GM04503 (cell line): Measurements from ENCODE around the gene CASP1.
"Not testable (repeated sequence)": the region's sequence is repeated elsewhere in the genome, so short reads cannot be mapped to it uniquely, and the experiment has no call there.

Source experiments
- DNase-seq: peaks from one replicate; pipeline ENCODE4 v3.0.0-alpha.2; 2012; ENCODE audit warnings: low read depth

CASP1 gene

GRCh38 chr11:105045676-105046296, 10.8 kb upstream of the CASP1 start:
- peak; percentile 13 for DNase-seq

GRCh38 chr11:105044557-105045524, 9.9 kb upstream of the CASP1 start, which contains the start of gene CARD16:
Gene CARD16, minus strand, starts transcription at chr11:105045335. Its CDS starts 38 bp downstream, at chr11:105045297.
- DNase-seq, result peak; percentile 20

GRCh38 chr11:105042178-105042577, 7.2 kb upstream of the CASP1 start:
- no peak for DNase-seq

GRCh38 chr11:105040703-105041102, 5.8 kb upstream of the CASP1 start:
- no peak for DNase-seq

- DNase-seq, result not testable (repeated sequence)
These were observed 556 bp downstream of the CASP1 start for GRCh38 chr11:105034388-105034787.

GRCh38 chr11:105033781-105034180, 1.2 kb downstream of the CASP1 start:
- DNase-seq, result no peak

DNA sequence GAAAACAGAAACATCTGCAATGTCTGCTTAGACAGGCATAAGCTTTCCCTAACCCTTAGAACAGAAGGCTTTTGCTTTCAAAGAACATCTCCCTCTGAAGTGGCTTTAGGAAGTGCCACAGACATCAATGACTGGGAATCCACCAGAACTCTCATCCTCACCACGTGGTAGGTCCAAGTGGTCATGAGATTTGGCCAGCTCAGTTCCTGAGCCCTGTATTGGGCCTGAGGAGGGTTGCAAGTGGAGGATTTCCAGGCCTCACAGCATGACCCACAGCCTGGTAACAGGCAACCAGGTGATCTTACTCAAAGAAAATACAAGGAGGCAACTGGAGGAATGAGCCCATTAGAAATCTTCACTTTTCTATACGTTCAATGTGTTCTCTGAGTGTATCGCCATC, 1.6 kb downstream of the CASP1 start:
- DNase-seq, result no peak

DNA sequence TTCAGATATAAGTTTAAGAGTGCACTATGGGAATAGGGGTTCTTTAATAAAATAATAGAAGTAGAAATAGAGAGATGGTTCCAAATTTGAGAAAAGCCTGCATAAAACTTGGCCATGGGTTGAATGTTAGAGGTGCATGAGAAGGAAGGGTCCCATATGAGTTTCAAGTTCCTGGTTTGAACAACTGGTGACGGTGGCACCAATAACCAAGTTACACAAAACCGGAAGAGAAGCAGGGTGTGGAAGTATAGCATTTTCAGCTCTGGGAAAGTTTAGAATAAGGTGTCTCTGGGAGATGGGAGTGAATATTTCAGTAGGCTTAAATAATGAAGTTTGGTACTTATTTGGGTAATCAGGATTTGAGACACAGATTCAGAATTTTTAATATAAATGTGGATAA, 2.4 kb downstream of the CASP1 start:
- no peak for DNase-seq

DNA sequence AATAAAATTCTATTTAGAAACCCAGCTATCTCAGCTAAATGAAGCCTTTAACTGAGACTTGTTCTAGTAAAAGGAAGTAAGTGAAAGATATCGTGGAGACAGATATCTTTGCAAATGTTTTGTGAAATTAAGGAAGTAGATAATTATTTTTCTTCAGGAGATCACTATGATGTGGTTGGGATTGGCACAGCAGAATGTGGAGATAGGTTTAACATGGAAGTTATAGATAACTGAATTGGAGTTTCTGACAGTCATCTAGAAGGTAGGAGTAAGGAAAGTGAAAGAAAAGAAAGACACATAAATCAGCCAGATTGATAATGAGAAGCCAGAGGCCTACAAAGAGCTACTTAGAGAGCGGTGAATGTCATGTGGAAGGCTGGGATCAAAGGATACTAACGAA, 7.3 kb downstream of the CASP1 start:
- DNase-seq, result no peak

- DNase-seq, result no peak
These were observed 10.6 kb downstream of the CASP1 start for GRCh38 chr11:105024394-105024793.

DNA sequence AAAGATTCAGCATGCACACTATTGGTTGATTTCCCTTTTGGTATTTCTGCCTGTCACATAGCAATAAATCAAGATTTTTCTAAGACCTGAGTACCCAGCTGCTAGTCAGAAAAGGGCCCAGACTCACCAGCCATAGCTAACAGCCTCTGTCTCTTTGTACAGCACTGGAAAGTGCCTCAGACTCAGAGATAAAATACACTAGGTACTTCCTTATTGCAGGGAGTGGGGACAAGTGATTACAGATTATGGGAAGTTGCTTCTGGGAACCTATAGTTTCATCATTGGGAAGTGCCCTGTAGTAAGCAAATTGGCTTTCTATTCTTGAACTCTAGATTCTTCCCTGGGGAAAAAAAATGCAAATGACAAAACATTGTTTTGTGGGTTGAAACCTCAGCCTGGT, 11.9 kb downstream of the CASP1 start, which contains the start of gene CASP5:
CASP5 (minus strand) TSS at position 166 of the 400 bp plus-strand sequence; CDS start at position 134, 32 bp downstream.
- no peak for DNase-seq

- DNase-seq, result no peak
These were observed 12.4 kb downstream of the CASP1 start for GRCh38 chr11:105022527-105022926.

- no peak for DNase-seq
These were observed 27.5 kb downstream of the CASP1 start for GRCh38 chr11:105007463-105007862.

DNA sequence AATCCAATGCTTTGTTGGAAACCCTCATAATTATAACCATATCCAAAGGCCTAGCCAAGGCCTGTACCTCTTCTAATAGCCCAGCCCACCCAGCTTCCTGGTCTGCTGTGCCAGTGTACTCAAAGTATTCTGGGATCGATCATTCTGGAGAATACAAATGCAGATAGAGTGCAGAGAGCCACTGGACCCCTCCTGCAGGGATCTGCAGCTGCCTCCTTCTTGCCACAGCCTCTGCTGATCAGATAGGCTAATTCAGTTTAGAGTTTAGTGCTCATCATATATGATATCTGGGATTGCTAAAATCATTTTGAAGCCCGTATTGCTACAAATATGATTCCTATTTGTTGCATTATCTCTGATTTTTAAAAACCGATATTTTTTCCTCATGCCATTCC, 29.5 kb downstream of the CASP1 start:
- no peak for DNase-seq

DNA sequence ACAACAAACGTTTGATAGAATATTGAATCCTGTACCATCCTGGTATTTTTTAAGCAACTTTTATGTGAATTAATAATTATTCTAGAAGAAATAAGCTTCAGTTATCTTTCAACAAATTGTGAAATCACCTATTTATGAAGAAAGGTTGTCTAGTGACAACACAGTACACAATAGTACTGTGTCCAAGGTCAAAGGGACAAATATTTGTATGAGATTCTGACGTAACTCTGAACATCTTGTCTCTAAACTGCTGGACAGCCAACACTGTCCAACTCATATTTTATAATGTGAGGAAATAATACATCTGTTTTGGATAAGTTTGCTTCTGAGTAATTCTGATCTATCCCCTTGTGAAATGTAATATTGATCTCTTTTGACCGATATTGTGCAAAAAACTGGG, 30.9 kb downstream of the CASP1 start:
- peak; percentile 1 for DNase-seq

GRCh38 chr11:105003151-105003550, 31.8 kb downstream of the CASP1 start:
- no peak for DNase-seq

DNA sequence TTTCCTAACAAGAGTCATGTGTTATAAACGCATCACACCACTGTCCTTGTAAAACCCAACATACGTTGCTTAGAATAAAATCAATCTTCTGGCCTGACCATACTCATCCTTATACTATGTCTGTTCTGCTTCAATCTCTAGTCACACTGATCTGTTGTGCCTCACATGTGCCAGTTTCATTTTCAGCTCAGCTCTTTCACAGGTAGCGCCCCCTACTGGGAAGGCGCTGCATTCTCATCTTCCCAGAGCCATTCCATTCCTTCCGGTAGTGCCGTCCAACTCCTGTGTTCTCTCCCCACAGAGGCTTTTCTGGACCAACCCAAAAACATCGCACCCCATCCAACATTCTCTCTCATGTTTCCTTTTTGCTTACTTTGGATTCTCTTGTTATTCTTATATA, 34.1 kb downstream of the CASP1 start:
- DNase-seq, result no peak

DNA sequence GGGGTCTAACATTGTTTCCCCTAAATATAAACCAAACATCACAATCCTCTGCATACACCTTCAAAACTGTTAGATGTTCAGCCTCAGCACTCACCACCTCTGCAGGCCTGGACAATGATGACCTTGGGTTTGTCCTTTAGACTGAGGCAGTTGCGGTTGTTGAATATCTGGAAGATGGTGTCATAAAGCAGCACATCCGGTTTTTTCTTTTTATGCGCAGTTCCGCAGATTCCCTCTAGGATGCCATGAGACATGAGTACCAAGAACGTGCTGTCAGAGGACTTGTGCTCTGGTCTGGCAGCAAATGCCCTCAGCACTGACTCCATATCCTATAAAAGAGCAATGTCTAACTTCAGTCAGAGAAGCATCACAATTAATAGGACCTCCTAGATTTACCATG, 34.8 kb downstream of the CASP1 start:
- DNase-seq, result no peak

- DNase-seq, result no peak
These were observed 35.2 kb downstream of the CASP1 start for GRCh38 chr11:104999721-105000120.

- DNase-seq, result no peak
These were observed 37.7 kb downstream of the CASP1 start for GRCh38 chr11:104997288-104997687.

- no peak for DNase-seq
These were observed 39.9 kb downstream of the CASP1 start for GRCh38 chr11:104995001-104995408.

- no peak for DNase-seq
These were observed 42.2 kb downstream of the CASP1 start for GRCh38 chr11:104992781-104993180.

DNA sequence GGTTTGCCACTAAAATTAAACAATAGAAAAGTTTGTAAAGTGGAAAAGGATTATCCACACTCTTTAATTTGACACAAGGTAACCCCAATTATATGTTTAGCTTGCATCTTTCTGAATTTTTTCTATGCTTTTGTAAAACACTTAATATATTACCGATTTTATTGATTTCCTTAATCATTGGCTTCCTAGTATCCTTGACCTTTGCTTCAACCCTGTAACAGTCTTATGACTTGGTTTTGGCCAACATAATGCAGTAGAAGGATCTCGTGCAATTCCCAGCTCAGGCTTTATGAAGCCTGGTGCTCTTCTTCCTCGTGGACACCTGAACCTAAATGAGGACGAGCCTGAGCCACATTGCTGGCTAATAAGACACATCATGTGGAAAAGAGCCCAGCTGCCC, 43.0 kb downstream of the CASP1 start:
- DNase-seq, result no peak
